HFFc6 (cell line): ENCODE data around the gene KCNJ5. TPM values are rescaled to one million over a fixed set of nuclear protein-coding genes. Genes with fewer than 3 reads are reported as not detected.

Source experiments
- DNase-seq: peaks from one replicate; pipeline ENCODE4 v3.0.0-alpha.2; 2018
- H3K27ac Mint-ChIP-seq: 2 replicates; pipeline ENCODE4 v1.8.0; 2020; ENCODE audit warnings: mild to moderate bottlenecking, mixed read lengths
- H3K27me3 Mint-ChIP-seq: 2 replicates; pipeline ENCODE4 v1.8.0; 2021; ENCODE audit warnings: mild to moderate bottlenecking, moderate library complexity, mixed read lengths; ENCODE audit not compliant: insufficient read depth
- H3K36me3 Mint-ChIP-seq: 2 replicates; pipeline ENCODE4 v1.8.0; 2021; ENCODE audit warnings: low read depth, mixed read lengths
- H3K4me1 Mint-ChIP-seq: 2 replicates; pipeline ENCODE4 v1.8.0; 2020; ENCODE audit warnings: low read depth, mixed read lengths
- H3K4me3 Mint-ChIP-seq: 2 replicates; pipeline ENCODE4 v1.8.0; 2020; ENCODE audit warnings: mild to moderate bottlenecking, moderate library complexity, mixed read lengths
- H3K9me3 Mint-ChIP-seq: 2 replicates; pipeline ENCODE4 v1.8.0; 2020; ENCODE audit warnings: mild to moderate bottlenecking, mixed read lengths
- CTCF ChIP-seq: fragments of 200-600 bp; sonication (generic); IDR thresholded peaks from 2 replicates; pipeline ENCODE4 v1.5.0; 2021; ENCODE audit warnings: antibody characterized with exemption, mild to moderate bottlenecking
- total RNA-seq, 6 experiments: library from RNA; stranded (reverse); fragmentation: NEBNext Ultra II Directional; extraction: Animal tissue kit (Norgen Biotek cat#: 25700); gene quantifications; 2 replicates in 1 of 6; 3 replicates in 5 of 6; pipeline ENCODE4 v1.2.3, GENCODE V29; 2021

KCNJ5 gene
- total RNA-seq, 6 experiments from 2014 or later = not detected

GRCh38 chr11:128926437-128927107 is 35.4 kb downstream of the KCNJ5 start:
- no peak overlapping the region for H3K27ac Mint-ChIP-seq
- H3K36me3 Mint-ChIP-seq = no peaks in the 10 kb centered on the region
- DNase-seq = no peak
- peaks cover 19% of the 10 kb centered on the region for H3K4me1 Mint-ChIP-seq
- peaks cover 41% of the 10 kb centered on the region for H3K27me3 Mint-ChIP-seq
- no peak for TF ChIP-seq CTCF
- no peak overlapping the region for H3K4me3 Mint-ChIP-seq
- H3K9me3 Mint-ChIP-seq = no peaks in the 10 kb centered on the region

GRCh38 chr11:128927108-128927461 is 35.9 kb downstream of the KCNJ5 start:
- no peak overlapping the region for H3K4me3 Mint-ChIP-seq

GRCh38 chr11:128927683-128928336 is 36.7 kb downstream of the KCNJ5 start:
- H3K4me1 Mint-ChIP-seq = peaks cover 19% of the 10 kb centered on the region
- peaks cover 45% of the 10 kb centered on the region for H3K27me3 Mint-ChIP-seq
- H3K36me3 Mint-ChIP-seq = no peaks in the 10 kb centered on the region
- TF ChIP-seq CTCF = no peak
- H3K9me3 Mint-ChIP-seq = no peaks in the 10 kb centered on the region
- no peak for DNase-seq
- no peak overlapping the region for H3K4me3 Mint-ChIP-seq
- H3K27ac Mint-ChIP-seq = no peak overlapping the region

More at GRCh38 chr11:128927108-128927461, 35.9 kb downstream of the KCNJ5 start:
- no peak overlapping the region for H3K27ac Mint-ChIP-seq
- H3K9me3 Mint-ChIP-seq = no peaks in the 10 kb centered on the region
- H3K36me3 Mint-ChIP-seq = no peaks in the 10 kb centered on the region
- DNase-seq = no peak
- H3K27me3 Mint-ChIP-seq = peaks cover 40% of the 10 kb centered on the region
- H3K4me1 Mint-ChIP-seq = peaks cover 19% of the 10 kb centered on the region
- TF ChIP-seq CTCF = no peak

GRCh38 chr11:128928400-128928799 is 37.2 kb downstream of the KCNJ5 start:
- Mint-ChIP-seq H3K4me3 (no peak overlapping the region), H3K4me1 (peaks cover 19% of the 10 kb centered on the region), H3K27ac (no peak overlapping the region), H3K27me3 (peaks cover 47% of the 10 kb centered on the region), H3K36me3 (no peaks in the 10 kb centered on the region), H3K9me3 (no peaks in the 10 kb centered on the region)
- TF ChIP-seq CTCF = no peak
- no peak for DNase-seq

GRCh38 chr11:128929468-128929867 is 38.3 kb downstream of the KCNJ5 start:
- Mint-ChIP-seq H3K4me3 (no peak overlapping the region), H3K36me3 (no peaks in the 10 kb centered on the region), H3K27ac (no peak overlapping the region)

More at GRCh38 chr11:128929468-128929867, 38.3 kb downstream of the KCNJ5 start:
- TF ChIP-seq CTCF = no peak
- peaks cover 44% of the 10 kb centered on the region for H3K27me3 Mint-ChIP-seq
- DNase-seq = no peak
- H3K9me3 Mint-ChIP-seq = no peaks in the 10 kb centered on the region
- peaks cover 19% of the 10 kb centered on the region for H3K4me1 Mint-ChIP-seq
